ENCODE measurements around the gene MMP19.
"Not testable (repeated sequence)": the region's sequence is repeated elsewhere in the genome, so short reads cannot be mapped to it uniquely, and the experiment has no call there.

The MMP19 gene

GRCh38 chr12:55844961-55845360 lies 2.2 kb upstream of the MMP19 start:
- no peaks in the 10 kb centered on the region for H3K36me3 ChIP-seq (ENCODE audit: control insufficient read depth, insufficient read depth, low read length)
- no CpG with 5 or more reads among the region's 4 CpGs for WGBS (ENCODE audit: insufficient coverage, insufficient read length)

GRCh38 chr12:55843431-55843830 lies 695 bp upstream of the MMP19 start:
- H3K4me1 ChIP-seq (ENCODE audit: control insufficient read depth, insufficient read depth, low read length): peaks cover 4% of the 10 kb centered on the region
- no peaks in the 10 kb centered on the region for H3K27me3 ChIP-seq (ENCODE audit: control insufficient read depth, insufficient read depth, low read length)
- no peak for DNase-seq (ENCODE audit: low read depth, low spot score)
- H3K36me3 ChIP-seq (ENCODE audit: control insufficient read depth, insufficient read depth, low read length): no peaks in the 10 kb centered on the region
- H3K4me3 ChIP-seq (ENCODE audit: low read length): no peak overlapping the region
- no CpG with 5 or more reads among the region's 4 CpGs for WGBS (ENCODE audit: insufficient coverage, insufficient read length)
- no peaks in the 10 kb centered on the region for H3K9me3 ChIP-seq (ENCODE audit: control insufficient read depth, insufficient read depth, low read length)
- H3K27ac ChIP-seq (ENCODE audit: low read length): no peak overlapping the region

More at GRCh38 chr12:55844961-55845360, 2.2 kb upstream of the MMP19 start:
- DNase-seq (ENCODE audit: low read depth, low spot score): no peak
- no peak overlapping the region for H3K27ac ChIP-seq (ENCODE audit: low read length)
- no peaks in the 10 kb centered on the region for H3K9me3 ChIP-seq (ENCODE audit: control insufficient read depth, insufficient read depth, low read length)
- peaks cover 4% of the 10 kb centered on the region for H3K4me1 ChIP-seq (ENCODE audit: control insufficient read depth, insufficient read depth, low read length)
- no peaks in the 10 kb centered on the region for H3K27me3 ChIP-seq (ENCODE audit: control insufficient read depth, insufficient read depth, low read length)
- no peak overlapping the region for H3K4me3 ChIP-seq (ENCODE audit: low read length)

GRCh38 chr12:55840581-55841351 lies 2.0 kb downstream of the MMP19 start:
- no peak for DNase-seq (ENCODE audit: low read depth, low spot score)
- Histone ChIP-seq H3K4me3 (ENCODE audit: low read length) (no peak overlapping the region), H3K4me1 (ENCODE audit: control insufficient read depth, insufficient read depth, low read length) (peaks cover 2% of the 10 kb centered on the region), H3K9me3 (ENCODE audit: control insufficient read depth, insufficient read depth, low read length) (no peaks in the 10 kb centered on the region), H3K27ac (ENCODE audit: low read length) (no peak overlapping the region), H3K27me3 (ENCODE audit: control insufficient read depth, insufficient read depth, low read length) (no peaks in the 10 kb centered on the region), H3K36me3 (ENCODE audit: control insufficient read depth, insufficient read depth, low read length) (no peaks in the 10 kb centered on the region)
- no CpG with 5 or more reads among the region's 11 CpGs for WGBS (ENCODE audit: insufficient coverage, insufficient read length)

- no peak overlapping the region for H3K27ac ChIP-seq (ENCODE audit: low read length)
- DNase-seq (ENCODE audit: low read depth, low spot score): no peak
- no peak overlapping the region for H3K4me3 ChIP-seq (ENCODE audit: low read length)
- no peaks in the 10 kb centered on the region for H3K36me3 ChIP-seq (ENCODE audit: control insufficient read depth, insufficient read depth, low read length)
- peaks cover 2% of the 10 kb centered on the region for H3K4me1 ChIP-seq (ENCODE audit: control insufficient read depth, insufficient read depth, low read length)
- no peaks in the 10 kb centered on the region for H3K27me3 ChIP-seq (ENCODE audit: control insufficient read depth, insufficient read depth, low read length)
- WGBS (ENCODE audit: insufficient coverage, insufficient read length): no CpG with 5 or more reads among the region's 11 CpGs
- no peaks in the 10 kb centered on the region for H3K9me3 ChIP-seq (ENCODE audit: control insufficient read depth, insufficient read depth, low read length)
Measured at GRCh38 chr12:55839345-55840140, 3.2 kb downstream of the MMP19 start.

GRCh38 chr12:55838361-55838760 lies 4.4 kb downstream of the MMP19 start:
- H3K4me1 ChIP-seq (ENCODE audit: control insufficient read depth, insufficient read depth, low read length): peaks cover 2% of the 10 kb centered on the region
- DNase-seq (ENCODE audit: low read depth, low spot score): no peak
- no peaks in the 10 kb centered on the region for H3K9me3 ChIP-seq (ENCODE audit: control insufficient read depth, insufficient read depth, low read length)
- no peaks in the 10 kb centered on the region for H3K27me3 ChIP-seq (ENCODE audit: control insufficient read depth, insufficient read depth, low read length)
- WGBS (ENCODE audit: insufficient coverage, insufficient read length): no CpG with 5 or more reads among the region's 3 CpGs
- no peaks in the 10 kb centered on the region for H3K36me3 ChIP-seq (ENCODE audit: control insufficient read depth, insufficient read depth, low read length)
- H3K4me3 ChIP-seq (ENCODE audit: low read length): no peak overlapping the region
- no peak overlapping the region for H3K27ac ChIP-seq (ENCODE audit: low read length)

GRCh38 chr12:55834400-55834799 lies 8.3 kb downstream of the MMP19 start:
- not testable (repeated sequence) for H3K27me3 ChIP-seq (ENCODE audit: control insufficient read depth, insufficient read depth, low read length); H3K4me3 ChIP-seq (ENCODE audit: low read length); H3K27ac ChIP-seq (ENCODE audit: low read length); H3K9me3 ChIP-seq (ENCODE audit: control insufficient read depth, insufficient read depth, low read length); H3K36me3 ChIP-seq (ENCODE audit: control insufficient read depth, insufficient read depth, low read length); DNase-seq (ENCODE audit: low read depth, low spot score); H3K4me1 ChIP-seq (ENCODE audit: control insufficient read depth, insufficient read depth, low read length)
- WGBS (ENCODE audit: insufficient coverage, insufficient read length): no CpG with 5 or more reads among the region's 6 CpGs

GRCh38 chr12:55833056-55833455 lies 9.7 kb downstream of the MMP19 start:
- H3K27ac ChIP-seq (ENCODE audit: low read length): no peak overlapping the region
- no peaks in the 10 kb centered on the region for H3K36me3 ChIP-seq (ENCODE audit: control insufficient read depth, insufficient read depth, low read length)
- H3K4me1 ChIP-seq (ENCODE audit: control insufficient read depth, insufficient read depth, low read length): no peaks in the 10 kb centered on the region
- no peak for DNase-seq (ENCODE audit: low read depth, low spot score)
- no peaks in the 10 kb centered on the region for H3K27me3 ChIP-seq (ENCODE audit: control insufficient read depth, insufficient read depth, low read length)
- H3K9me3 ChIP-seq (ENCODE audit: control insufficient read depth, insufficient read depth, low read length): no peaks in the 10 kb centered on the region
- H3K4me3 ChIP-seq (ENCODE audit: low read length): no peak overlapping the region
- WGBS (ENCODE audit: insufficient coverage, insufficient read length): no CpG with 5 or more reads among the region's 10 CpGs

- Histone ChIP-seq H3K9me3 (ENCODE audit: control insufficient read depth, insufficient read depth, low read length) (no peaks in the 10 kb centered on the region), H3K27me3 (ENCODE audit: control insufficient read depth, insufficient read depth, low read length) (no peaks in the 10 kb centered on the region), H3K27ac (ENCODE audit: low read length) (no peak overlapping the region), H3K4me3 (ENCODE audit: low read length) (peak overlapping the region; percentile 54; the same call in 1 of the 2 replicates), H3K4me1 (ENCODE audit: control insufficient read depth, insufficient read depth, low read length) (no peaks in the 10 kb centered on the region; the same call in 1 of the 2 replicates), H3K36me3 (ENCODE audit: control insufficient read depth, insufficient read depth, low read length) (no peaks in the 10 kb centered on the region)
- DNase-seq (ENCODE audit: low read depth, low spot score): no peak
- no CpG with 5 or more reads among the region's 1 CpG for WGBS (ENCODE audit: insufficient coverage, insufficient read length)
Measured at GRCh38 chr12:55831447-55831815, 11.3 kb downstream of the MMP19 start.

- Histone ChIP-seq H3K4me1 (ENCODE audit: control insufficient read depth, insufficient read depth, low read length) (no peaks in the 10 kb centered on the region; the same call in 1 of the 2 replicates), H3K4me3 (ENCODE audit: low read length) (peak overlapping the region; percentile 54; the same call in 1 of the 2 replicates), H3K27ac (ENCODE audit: low read length) (no peak overlapping the region), H3K36me3 (ENCODE audit: control insufficient read depth, insufficient read depth, low read length) (no peaks in the 10 kb centered on the region), H3K27me3 (ENCODE audit: control insufficient read depth, insufficient read depth, low read length) (no peaks in the 10 kb centered on the region), H3K9me3 (ENCODE audit: control insufficient read depth, insufficient read depth, low read length) (no peaks in the 10 kb centered on the region)
- no peak for DNase-seq (ENCODE audit: low read depth, low spot score)
- no CpG with 5 or more reads among the region's 23 CpGs for WGBS (ENCODE audit: insufficient coverage, insufficient read length)
Measured at GRCh38 chr12:55830601-55831446, 11.9 kb downstream of the MMP19 start.

- H3K36me3 ChIP-seq (ENCODE audit: control insufficient read depth, insufficient read depth, low read length): no peaks in the 10 kb centered on the region
- H3K27me3 ChIP-seq (ENCODE audit: control insufficient read depth, insufficient read depth, low read length): no peaks in the 10 kb centered on the region
- no peak for DNase-seq (ENCODE audit: low read depth, low spot score)
- no peaks in the 10 kb centered on the region; the same call in 1 of the 2 replicates for H3K4me1 ChIP-seq (ENCODE audit: control insufficient read depth, insufficient read depth, low read length)
- H3K4me3 ChIP-seq (ENCODE audit: low read length): peak overlapping the region; percentile 54; the same call in 1 of the 2 replicates
- no CpG with 5 or more reads among the region's 37 CpGs for WGBS (ENCODE audit: insufficient coverage, insufficient read length)
- H3K9me3 ChIP-seq (ENCODE audit: control insufficient read depth, insufficient read depth, low read length): no peaks in the 10 kb centered on the region
- no peak overlapping the region for H3K27ac ChIP-seq (ENCODE audit: low read length)
Measured at GRCh38 chr12:55829967-55830600, 12.7 kb downstream of the MMP19 start.
